ENCODE measurements around the gene RTN1.

RTN1 gene

DNA sequence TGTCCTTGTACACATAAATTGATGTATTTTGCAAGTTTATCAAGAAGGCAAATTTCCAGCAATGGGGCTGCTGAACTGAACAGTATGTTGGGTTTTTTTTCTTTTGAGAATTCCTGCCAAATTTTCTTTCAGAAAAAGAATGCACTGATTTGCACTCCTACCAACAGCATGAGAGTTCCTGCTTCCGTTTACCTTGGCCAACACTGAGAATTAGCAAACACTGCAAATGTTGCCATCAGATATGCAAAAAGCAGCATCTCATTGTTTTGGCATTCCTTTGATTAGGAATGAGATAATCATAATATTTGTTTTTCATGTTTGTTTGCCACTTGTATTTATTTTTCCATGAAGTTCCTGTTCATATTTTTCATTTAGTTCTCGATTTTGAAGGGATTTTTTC, 82.4 kb downstream of the RTN1 start:
- TF ChIP-seq POLR2A (IDR thresholded peaks at IDR 0.05; ENCODE audit: extremely low read depth, insufficient read length), result no peak
- TF ChIP-seq MYC (IDR thresholded peaks at IDR 0.05; ENCODE audit: low read depth, low read length), result no peak
- TF ChIP-seq, protein P1, sequence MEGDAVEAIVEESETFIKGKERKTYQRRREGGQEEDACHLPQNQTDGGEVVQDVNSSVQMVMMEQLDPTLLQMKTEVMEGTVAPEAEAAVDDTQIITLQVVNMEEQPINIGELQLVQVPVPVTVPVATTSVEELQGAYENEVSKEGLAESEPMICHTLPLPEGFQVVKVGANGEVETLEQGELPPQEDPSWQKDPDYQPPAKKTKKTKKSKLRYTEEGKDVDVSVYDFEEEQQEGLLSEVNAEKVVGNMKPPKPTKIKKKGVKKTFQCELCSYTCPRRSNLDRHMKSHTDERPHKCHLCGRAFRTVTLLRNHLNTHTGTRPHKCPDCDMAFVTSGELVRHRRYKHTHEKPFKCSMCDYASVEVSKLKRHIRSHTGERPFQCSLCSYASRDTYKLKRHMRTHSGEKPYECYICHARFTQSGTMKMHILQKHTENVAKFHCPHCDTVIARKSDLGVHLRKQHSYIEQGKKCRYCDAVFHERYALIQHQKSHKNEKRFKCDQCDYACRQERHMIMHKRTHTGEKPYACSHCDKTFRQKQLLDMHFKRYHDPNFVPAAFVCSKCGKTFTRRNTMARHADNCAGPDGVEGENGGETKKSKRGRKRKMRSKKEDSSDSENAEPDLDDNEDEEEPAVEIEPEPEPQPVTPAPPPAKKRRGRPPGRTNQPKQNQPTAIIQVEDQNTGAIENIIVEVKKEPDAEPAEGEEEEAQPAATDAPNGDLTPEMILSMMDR (IDR thresholded peaks at IDR 0.05; ENCODE audit: low read depth, low read length), result no peak
- TF ChIP-seq, protein P2, sequence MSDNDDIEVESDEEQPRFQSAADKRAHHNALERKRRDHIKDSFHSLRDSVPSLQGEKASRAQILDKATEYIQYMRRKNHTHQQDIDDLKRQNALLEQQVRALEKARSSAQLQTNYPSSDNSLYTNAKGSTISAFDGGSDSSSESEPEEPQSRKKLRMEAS (IDR thresholded peaks at IDR 0.05; ENCODE audit: low read depth, low read length), result no peak
- no peak for DNase-seq (ENCODE audit: low read depth)
- no peak overlapping the region for H3K4me3 ChIP-seq (ENCODE audit: low read depth, low read length)

DNA sequence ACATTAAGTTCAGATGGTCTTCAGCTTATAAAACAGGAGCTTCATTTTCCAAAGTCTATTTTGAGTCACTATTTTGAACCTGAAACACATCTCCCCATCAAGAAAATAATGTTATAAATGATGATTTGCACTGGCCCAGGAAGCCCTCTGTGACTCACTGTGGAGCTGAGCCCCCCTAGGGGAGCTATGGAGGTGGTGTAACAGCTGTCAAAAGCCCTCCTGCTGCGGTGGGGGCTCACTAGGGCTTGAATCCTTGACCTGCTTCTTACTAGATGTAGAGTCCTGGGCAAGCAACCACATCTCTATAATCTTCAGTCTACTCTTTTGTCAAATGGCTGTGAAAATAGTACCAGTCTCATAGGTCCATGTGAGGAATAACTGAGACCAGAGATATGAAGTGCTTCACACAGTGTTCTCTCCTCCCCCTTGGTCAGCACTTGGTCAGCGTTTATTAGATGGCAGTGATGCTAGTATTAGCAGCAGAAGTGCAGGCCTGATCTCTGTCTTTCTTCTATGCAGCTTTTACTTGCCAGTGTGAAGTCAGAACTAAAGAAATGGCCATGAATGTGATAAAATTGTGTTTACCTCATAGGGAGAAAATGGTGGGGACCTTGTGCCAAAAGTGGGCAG, 83.4 kb downstream of the RTN1 start:
- no peak overlapping the region for H3K4me3 ChIP-seq (ENCODE audit: low read depth, low read length)
- no peak for TF ChIP-seq POLR2A (IDR thresholded peaks at IDR 0.05; ENCODE audit: extremely low read depth, insufficient read length)
- TF ChIP-seq, protein P2 (IDR thresholded peaks at IDR 0.05; ENCODE audit: low read depth, low read length), result no peak
- TF ChIP-seq MYC (IDR thresholded peaks at IDR 0.05; ENCODE audit: low read depth, low read length), result no peak
- TF ChIP-seq, protein P1 (IDR thresholded peaks at IDR 0.05; ENCODE audit: low read depth, low read length), result no peak

DNA sequence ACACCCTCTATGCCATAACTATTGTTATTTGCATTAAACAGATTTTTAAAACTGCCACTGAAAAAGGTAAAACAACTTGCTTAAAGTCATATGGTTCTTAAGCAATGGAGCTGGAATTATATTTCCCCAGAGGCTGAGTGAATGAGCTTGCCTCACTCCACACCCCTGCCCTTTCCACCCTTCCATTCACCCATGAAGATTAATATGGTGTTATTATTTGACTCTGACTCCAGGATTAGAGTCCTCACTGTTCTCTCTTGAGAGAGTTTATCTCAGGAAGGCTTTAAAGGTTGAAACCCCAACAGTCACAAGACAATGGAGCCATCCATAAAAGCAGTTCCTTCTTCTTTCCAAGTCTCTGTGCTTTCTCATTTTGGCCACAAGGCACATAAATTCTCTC, 84.9 kb downstream of the RTN1 start:
- TF ChIP-seq, protein P1 (IDR thresholded peaks at IDR 0.05; ENCODE audit: low read depth, low read length), result no peak
- TF ChIP-seq MYC (IDR thresholded peaks at IDR 0.05; ENCODE audit: low read depth, low read length) (no peak), POLR2A (IDR thresholded peaks at IDR 0.05; ENCODE audit: extremely low read depth, insufficient read length) (no peak)
- TF ChIP-seq, protein P2 (IDR thresholded peaks at IDR 0.05; ENCODE audit: low read depth, low read length), result no peak
- no peak for DNase-seq (ENCODE audit: low read depth)
- no peak overlapping the region for H3K4me3 ChIP-seq (ENCODE audit: low read depth, low read length)

More for the DNA sequence above, 83.4 kb downstream of the RTN1 start:
- DNase-seq (ENCODE audit: low read depth), result no peak

DNA sequence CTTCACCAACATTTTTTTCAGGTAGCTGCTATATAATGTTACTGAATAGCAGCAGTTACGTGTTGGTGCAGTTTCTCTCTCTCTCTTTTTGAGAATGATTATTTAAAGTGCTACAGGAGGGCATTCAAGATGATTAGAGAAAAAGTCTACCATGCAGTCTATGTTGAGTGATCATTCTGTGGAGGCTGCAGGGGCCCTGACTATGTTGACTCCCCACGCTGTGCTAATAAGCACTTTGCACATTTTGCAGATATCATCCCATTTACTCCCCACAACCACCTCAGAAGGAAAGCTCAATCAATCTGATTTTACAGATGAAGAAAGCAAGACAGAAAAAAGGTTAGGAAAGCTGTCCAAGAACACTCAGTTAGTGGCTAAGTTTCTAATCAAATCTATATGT, 87.8 kb downstream of the RTN1 start:
- TF ChIP-seq POLR2A (IDR thresholded peaks at IDR 0.05; ENCODE audit: extremely low read depth, insufficient read length), result no peak
- TF ChIP-seq, protein P1 (IDR thresholded peaks at IDR 0.05; ENCODE audit: low read depth, low read length), result no peak
- TF ChIP-seq, protein P2 (IDR thresholded peaks at IDR 0.05; ENCODE audit: low read depth, low read length), result no peak
- TF ChIP-seq MYC (IDR thresholded peaks at IDR 0.05; ENCODE audit: low read depth, low read length), result no peak
- no peak for DNase-seq (ENCODE audit: low read depth)

DNA sequence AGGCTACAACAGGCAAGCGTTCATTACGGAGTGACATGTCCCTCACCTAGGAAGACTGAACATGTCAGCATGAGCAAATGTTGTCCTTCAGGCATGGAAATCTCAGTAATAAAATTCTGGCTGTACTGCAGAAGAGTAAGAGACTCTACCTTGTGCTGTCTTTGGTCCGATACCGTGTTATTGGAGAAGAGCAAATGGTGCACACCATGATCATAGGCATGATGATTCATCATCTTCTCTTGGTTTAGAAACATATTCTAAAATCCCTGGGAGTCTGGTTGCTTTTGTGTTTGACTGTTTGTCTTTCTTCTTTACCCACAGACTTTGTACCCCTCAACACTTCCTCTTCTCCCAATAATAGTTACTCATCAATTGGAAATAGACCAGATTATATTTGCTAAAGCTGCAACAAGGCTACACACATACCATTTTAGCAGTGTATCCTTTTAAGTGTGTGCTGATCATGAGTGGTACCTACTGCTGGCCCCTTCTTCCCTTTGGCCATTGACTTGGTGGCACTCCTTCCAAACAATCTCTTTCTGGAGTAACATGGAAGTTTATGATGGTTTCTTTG, 93.5 kb downstream of the RTN1 start:
- DNase-seq (ENCODE audit: low read depth), result no peak
- no peak for TF ChIP-seq MYC (IDR thresholded peaks at IDR 0.05; ENCODE audit: low read depth, low read length)
- TF ChIP-seq, protein P2 (IDR thresholded peaks at IDR 0.05; ENCODE audit: low read depth, low read length), result no peak
- no peak for TF ChIP-seq POLR2A (IDR thresholded peaks at IDR 0.05; ENCODE audit: extremely low read depth, insufficient read length)
- TF ChIP-seq, protein P1 (IDR thresholded peaks at IDR 0.05; ENCODE audit: low read depth, low read length), result no peak
- no peak overlapping the region for H3K4me3 ChIP-seq (ENCODE audit: low read depth, low read length)

More for the DNA sequence above, 87.8 kb downstream of the RTN1 start:
- H3K4me3 ChIP-seq (ENCODE audit: low read depth, low read length), result no peak overlapping the region

Data from NB4 (cell line).